Activated CD8-positive, alpha-beta memory T cell treated with anti-CD3 and anti-CD28 coated beads, Interleukin-2, amount 50 U/mL, for 1 hour (primary cell): Measurements from ENCODE around the gene ACOT7.

Experiments
- DNase-seq: peaks from one replicate; pipeline ENCODE4 v3.0.0-alpha.2; 2020; ENCODE audit errors: extremely low read depth

Gene ACOT7

DNA sequence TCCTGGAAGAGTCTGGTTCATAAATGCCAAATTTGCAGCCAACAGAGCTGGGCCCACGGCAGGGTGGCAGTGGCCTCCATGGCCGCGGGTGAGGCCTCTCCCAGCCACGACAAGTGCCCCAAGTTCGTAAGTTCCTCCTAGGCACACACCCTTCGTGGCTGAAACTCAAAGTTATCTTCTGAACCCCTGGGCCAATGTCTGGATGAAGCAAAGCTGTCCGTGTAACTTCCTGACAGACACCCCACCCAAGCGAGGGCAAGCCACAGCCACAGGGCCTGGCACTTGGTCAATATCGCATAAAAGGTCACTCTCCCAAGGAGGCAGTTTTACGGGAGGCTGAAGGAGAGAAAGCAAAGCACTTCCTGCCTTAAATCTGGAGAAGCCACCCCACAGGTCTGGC is 104.9 kb downstream of the ACOT7 start:
- DNase-seq, result no peak

DNA sequence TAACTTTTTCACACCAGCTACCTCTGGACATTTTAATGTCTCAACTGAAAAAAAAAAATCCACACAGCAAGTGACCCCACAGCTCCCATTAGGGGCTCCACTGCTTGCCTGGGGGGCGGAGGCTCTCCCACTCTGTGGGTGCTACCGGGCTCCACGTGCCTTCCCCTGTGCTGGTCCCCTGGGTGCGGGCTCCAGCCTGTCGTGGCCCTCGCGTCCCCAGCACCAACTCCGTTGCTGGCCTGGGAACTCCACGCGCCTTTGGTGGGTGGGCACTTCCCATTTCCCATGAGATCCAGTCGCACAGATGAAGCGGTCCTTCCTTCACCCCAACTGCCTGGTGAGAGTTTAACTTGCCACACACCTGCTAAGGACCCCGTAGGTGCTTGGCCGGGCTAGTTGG is 105.5 kb downstream of the ACOT7 start:
- no peak for DNase-seq

DNA sequence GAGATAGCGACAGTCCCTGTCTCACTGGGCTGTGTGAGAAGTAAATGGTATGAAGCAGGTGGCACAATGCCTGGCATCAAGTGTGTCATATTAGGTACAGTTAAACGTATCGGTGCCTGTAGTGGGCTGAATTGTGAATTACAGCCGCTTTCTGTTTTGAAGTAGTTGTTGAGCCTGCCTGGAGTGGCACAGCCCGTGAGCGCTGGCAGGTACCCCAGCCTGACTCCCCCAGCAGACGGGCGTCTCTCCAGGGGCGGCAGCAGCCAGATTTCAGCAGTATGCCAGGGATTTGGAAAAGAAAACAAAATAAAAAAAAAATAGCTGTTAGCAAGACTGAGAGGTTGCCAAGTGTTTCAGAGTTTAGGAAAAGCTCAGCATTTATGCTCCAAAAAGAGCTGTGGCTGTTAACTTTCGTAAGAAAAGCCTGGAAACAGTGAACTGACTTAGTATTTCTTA is 106.1 kb downstream of the ACOT7 start:
- no peak for DNase-seq

DNA sequence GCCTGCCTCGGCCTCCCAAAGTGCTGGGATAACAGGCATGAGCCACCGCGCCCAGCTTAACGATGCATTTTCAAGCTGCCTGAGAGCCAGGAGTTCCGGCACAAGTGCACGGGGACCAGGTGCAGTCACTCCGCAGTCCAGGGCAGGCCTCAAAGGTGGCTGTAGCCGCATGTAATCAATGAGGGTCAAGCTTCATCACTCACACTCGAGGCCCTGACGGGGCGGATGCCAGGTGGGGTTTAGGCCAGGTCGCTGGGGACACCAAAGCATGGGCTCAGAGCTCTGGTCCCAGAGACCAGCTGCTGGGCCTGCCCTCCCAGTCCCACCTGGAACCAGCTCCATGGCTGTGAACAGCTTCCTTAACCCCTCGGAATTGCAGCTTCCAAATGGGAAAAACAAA is 106.5 kb downstream of the ACOT7 start:
- no peak for DNase-seq

DNA sequence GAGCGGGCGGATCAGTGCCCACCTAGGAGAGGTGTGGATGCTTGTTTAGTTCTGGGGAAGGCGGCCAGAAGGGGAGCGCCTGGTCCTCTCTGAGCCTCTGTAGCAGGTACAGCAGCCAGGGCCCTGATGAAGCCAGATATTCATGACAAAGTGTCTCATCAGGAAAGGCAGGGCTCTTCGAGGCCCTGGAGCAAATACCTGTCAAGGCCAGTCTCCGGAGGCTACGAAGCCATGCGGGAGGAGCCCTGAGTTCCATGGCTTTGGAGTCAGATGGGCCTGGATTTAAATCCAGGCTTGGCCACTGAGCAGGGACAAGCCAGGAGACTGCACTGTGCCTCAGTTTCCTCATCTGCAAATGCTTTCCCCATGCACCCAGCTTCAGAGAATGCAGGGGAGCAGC is 107.3 kb downstream of the ACOT7 start:
- DNase-seq, result no peak

DNA sequence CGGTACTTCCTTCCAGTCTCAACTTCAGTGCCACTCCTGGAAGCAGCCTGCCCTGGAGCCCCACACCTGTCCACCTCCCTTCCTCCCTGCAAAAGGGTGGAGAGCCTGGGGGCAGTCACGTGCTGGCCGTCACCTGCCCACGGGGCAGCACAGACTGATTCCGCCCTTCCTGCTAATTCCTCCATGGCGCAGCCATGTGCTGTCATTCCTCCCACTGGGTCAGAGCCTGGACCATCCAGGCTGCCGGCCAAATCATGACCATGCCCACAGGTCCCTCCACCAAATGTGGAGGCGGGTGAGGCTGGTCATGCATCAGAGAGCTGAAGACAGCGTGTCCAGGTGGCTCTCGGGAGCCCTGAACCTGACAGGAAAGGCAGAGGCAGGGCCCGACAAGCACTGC is 108.2 kb downstream of the ACOT7 start:
- DNase-seq, result no peak

DNA sequence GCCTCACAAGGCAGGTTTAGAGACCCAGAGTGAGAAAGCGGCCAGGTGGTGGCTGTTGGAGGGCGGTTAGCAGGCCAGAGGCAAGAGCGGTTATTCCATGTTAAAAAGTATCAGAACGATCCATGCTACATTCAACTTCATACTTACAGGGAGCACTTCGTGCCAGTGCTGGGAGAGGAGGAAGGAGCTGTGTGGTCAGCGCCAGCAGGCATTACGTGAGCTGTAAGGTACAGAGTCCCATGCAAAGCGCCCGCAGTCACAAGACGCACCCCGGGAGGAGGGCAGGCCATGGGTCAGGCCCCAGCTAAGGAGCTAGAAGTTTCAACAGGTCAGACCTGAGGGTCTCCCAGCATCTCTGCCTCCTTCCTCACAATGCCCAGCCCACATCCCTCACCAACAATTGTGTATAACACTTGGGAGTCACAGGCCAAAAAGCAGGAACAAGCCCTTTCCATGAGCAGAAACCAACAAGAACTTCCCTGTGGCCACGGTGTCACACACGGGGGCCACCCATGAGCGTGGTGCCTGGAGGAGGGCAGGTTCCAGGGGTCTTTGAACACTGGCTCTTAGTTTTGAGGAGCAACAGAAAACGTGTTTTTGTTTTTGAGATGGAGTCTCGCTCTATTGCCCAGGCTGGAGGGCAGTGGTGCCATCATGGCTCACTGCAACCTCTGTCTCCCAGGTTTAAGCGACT is 110.8 kb downstream of the ACOT7 start:
- no peak for DNase-seq

DNA sequence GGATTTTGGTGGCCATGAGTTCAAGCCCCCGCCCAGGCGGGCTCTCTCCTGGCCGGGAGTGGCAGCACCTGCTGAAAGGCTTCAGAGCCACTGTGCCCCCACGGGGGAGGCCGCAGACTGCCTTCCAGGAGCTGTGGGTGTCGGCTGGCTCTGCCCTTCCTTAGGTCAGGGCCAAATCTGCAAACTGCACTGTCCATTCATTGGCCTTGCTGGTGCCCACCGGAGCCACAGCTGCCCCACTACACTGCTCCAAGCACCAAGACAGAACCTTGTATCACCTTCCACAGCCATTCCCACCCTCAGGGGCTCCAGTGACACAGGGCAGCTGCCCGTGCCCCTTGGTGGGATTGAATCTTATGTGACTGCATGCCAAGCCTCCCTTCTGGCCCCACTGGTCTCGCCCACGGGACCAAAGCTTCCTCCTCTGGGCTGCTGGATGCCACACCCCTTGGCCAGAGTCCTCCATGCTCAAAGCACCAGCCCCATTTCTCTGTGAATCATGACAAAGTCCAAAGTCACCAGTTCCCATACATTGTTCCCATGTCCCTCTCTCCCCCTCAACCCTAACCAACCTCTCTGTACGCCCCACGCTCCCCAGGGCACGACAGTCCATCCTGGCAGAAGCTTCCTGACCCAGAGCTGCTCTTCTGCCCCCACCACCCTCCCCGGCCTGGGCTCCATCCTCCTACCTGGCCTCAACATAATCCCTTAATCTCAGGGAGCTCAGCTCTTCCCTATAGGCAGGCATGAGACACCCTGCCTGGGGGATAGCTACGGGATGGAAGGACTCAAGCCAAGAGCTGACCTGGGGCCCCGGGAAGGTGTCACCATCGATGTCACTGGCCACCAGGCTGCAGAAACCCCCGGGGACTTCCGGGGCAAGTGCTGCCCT is 111.8 kb downstream of the ACOT7 start:
- no peak for DNase-seq

DNA sequence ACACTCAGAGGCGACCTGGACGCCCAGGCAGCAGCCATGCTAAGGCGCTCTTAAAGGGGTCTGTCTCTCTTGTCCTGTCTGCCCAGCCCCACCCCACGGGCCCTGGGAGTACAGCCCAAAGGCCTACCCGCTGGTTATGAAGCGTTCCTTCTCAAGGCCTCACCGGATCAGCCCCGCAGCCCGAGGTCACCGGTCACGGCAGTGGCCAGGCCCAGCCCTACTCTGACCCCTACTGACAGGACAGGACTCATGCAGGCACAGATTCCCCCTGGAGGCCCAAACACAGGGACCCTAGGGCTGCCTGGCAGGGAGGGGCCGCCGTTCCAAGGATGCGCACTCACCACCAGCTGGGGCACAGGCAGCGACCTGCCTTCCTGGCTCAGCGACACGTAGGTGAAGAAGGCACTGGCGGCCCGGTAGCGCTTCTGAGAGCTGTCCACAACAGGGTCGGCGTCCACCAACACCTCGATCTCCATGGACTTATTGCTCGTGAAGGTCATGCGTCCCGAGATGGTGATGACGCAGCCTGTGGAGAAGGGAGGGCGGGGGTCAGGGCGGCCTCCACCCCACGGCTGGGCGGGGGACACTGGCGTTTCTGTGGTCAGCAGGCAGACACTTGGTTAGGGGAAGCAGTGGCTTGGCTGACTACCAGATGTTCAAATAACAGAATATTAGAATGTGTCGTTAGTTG is 112.7 kb downstream of the ACOT7 start:
- DNase-seq, result no peak

DNA sequence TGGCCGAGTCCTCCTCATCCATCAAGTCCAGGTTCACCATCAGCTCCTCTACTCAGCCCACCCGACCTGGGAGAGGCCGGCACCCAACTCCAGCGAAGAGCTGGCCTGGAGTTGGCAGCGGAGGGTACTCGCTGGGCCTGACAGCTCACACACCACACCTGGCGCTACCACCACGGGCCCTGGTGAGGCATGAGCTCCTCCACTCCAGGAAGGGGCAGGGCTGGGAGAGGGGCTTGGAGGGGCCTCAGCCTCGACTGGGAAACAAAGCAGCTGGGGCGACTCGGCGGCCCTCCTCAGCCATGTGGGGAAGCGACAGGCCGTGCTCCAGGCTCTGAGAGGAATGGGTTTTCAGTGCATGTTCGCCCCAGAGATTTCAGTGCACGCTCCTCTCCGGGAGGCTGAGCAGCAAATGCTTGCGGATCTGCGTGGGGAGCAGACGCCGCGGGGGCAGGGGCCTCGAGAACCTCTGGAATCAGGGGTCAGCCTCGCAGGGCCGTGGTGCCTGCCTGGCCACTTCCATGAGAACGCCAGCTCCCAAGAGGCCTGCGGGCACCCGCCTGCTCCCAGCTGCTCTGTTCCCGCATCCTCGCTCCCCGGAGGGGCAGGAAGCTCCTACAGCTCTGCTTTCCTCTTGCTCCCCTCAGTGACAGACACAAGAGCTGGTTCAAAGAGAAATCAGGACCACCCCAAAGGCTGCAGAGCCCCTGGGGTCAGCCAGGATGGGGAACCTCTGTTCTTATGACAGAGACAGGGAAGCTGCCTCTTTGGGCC is 113.8 kb downstream of the ACOT7 start:
- no peak for DNase-seq

DNA sequence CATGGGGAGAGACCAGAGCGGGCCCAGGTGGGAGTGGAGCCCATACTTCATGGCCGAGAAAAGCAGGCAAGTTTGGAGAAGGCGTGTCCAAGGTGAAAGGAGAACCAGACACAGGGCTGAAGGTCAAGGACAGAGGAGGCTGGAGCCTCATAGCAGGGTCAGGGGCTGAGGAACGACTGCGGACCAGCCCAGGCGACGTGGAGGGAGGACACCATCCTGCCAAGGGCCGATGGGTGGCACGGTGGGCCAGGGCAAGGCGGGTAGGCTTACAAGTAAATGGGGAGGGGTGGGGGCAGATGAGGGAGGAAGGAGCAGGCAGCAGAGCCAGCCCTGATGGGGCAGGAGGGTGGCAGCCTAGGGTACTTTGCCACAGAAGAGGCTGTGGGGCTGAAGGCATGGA is 114.5 kb downstream of the ACOT7 start:
- no peak for DNase-seq

DNA sequence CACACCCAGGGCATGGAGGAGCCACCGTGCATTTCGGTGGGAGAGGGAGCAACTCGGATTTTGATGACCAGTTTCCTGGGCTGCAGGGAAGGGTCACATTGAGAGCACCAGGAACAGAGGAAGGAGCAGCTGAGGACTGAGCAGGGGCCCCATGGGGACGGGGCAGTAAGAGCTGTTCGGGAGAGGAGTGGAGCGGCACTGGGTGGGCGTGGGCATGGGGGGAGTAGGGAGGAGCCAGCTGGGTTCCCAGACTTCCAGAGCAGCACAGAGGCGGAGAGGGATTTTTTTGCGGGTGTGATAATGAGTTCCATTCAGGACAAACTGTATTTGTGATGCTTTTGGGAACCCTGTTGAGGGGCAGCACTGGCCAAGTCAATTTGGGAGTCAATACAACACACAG is 115.3 kb downstream of the ACOT7 start:
- no peak for DNase-seq

DNA sequence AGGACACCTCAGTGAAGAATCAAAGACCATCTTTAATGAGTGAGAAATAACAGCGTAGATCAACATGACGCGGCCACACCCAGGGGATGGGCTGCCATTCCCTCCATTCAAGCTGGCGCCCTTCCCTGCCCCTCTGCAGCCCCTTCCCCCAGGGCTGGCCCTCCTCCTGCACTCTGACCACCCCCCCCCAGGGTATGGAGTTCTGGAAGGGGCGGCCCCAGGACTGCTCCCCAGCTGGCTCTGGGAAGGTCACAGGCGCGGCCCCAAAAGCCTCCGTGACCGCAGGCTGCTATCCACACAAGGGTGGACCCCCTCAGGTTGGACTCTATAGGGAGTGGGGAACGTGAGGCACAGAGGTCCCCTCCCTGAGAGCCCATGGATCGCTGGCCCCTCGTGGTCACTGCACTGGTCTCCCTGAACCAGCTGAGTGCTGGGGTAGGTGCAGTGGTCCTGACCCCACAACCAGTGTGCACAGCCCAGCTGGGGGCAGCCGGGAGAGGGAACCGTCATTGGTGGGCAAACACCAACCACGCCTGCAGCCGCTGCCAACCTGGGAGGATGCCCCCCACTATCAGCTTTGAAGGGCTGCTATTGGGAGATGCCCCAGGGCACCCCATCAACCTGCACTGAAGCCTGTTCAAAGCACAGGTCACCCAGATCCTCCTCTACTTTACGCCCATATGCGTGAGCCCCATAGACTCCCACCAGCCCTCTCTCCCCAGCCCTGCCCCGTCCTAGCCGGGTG is 116.6 kb downstream of the ACOT7 start:
- DNase-seq, result no peak

DNA sequence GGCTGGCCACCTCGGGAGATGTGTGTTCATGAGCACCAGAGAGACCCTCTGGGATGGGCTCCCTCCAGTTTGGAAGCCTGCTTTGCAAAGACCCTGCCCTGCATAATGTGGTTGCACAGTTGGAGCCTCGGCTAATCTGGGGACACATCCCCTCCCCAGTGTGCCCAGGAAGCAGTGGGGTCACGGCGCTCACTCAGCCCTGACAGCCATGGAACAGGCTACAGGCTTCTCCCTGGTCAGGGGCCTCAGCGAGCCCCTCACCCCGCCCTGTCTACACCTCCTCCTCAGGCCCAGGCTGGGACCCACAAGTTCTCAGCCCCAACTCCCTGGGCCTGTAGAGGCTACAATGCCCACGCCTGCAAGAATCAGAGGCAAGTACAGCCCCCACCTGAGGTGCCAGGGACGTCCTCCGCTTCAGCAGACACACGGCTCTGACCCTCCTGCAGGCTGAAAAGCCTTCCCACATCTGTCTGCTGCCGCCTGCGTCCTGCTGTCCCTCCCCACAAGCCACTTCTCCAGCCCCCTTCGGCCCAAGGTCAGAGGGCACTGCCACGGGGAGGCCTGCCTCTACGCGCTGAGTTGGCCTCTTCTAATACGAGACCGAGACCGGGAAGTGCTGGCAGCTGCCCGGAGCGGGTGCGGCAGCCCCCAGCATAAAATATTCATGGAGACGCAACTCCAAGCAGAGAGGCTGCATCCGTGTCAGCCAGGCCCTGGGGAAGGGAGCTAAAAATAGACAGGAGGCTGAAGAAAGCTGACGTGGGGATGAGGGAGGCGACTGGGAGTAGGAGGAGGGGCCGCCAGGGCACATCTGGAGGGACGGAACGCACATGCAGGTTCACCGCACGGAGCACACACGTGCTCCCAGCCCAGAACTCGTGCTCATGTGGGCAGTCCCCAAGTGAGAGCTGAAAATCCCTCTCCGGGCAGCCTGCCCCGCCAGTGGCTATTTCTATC is 117.5 kb downstream of the ACOT7 start:
- no peak for DNase-seq

DNA sequence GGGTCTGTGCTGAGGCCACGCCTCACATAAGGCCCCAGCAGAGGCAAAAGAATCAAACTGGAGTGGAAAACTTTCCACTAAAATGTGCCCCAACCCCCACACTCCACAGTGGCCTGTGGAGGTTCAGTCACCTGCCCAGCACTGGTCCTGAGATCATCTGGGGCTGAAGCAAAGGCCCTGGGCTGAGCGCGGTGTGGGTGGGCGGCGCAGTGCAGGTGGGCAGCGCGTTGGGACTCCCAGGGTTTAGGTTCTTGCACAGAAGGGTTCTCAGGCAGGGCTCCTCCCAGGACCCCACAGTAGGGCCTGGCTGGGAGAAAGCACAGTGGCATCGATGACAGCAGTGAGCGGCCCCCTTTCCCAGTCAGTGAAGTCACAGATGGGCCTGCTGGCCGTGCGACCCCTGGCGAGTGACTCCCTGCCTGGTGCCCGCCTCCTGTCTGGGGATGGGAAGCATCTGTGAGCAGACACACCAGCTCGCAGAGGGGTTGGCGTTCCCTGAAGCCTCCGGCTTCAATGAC is 118.9 kb downstream of the ACOT7 start:
- no peak for DNase-seq

DNA sequence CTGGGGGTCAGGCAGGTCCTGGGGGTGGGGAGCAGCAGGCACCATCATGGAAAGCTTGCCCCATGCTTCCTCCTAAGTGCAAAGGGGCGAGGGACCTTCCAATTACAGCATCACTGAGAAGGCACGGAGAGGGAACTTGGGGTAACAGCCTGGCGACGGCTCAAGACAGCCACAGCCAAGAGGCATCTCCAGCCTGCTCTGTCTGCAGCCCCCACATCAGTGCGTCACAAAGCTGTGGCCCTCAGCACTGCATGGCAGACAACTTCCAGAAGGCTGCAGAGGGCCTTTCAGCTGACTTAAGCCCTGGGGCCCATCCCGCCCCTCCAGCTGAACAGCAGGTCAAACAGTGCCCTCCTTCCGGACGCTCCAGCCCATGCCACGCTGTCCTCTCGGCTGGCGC is 119.5 kb downstream of the ACOT7 start:
- DNase-seq, result no peak

DNA sequence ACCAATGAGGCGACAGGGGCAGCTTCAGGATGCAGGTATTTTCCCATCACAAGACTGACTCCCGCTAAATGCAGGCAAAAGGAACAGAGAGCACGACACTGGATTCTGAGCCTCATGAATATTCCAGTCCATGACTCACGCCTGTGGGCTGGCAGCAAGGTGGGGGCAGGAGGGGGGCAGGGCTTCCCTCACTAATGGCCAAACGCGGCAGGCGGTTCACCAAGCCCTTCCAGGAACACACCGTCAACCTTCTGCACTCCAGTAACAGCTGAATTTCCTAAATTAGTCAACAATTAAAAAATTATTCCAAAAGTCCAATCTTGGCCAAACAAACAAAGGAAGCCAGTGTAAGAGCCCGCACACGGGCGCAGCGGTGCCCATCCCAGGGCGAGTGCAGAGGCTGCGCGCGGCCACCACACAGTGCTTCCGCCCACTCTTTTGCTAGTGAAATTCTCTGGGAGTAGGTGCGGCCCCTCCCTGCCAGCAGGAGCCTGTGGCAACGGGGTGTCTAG is 120.1 kb downstream of the ACOT7 start:
- DNase-seq, result no peak

DNA sequence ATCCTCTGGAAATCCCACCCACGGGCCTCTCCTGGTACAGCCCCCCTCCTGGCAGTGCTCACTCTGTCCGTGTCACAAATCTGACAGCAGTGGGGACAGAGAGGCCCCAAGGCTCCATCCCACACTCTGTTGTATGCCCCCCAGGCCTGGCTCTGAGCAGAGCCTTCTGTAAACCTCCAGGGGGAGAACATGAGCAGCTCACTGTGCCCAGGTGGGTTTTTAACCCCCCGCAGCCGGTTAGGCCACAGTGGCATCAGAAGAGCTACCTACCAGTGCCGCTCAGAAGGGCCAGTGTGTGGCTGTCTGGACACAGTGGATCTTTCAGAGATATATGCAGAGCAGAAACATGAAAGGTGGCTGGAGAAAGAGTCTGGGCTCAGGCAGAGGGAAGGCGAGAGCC is 120.7 kb downstream of the ACOT7 start:
- DNase-seq, result no peak

DNA sequence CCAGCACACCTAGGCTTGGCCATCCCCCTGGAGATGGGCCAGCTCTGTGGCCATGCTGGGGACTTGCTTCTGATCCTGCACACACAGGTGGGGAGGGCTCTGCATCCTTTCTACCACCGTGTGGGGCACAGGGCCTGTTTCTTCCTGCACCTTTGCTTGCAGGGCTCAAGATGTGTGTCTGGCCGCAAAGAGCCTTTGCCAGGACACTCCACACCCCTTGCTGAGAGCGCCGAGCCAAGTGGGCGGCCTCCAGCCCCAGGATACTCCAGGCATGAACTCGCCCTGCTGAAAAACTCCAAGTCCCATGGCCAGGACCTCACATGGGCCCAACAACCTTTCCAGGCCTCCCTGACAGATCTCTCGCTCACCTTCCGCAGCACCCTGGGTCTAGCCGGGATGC is 121.1 kb downstream of the ACOT7 start:
- DNase-seq, result no peak

DNA sequence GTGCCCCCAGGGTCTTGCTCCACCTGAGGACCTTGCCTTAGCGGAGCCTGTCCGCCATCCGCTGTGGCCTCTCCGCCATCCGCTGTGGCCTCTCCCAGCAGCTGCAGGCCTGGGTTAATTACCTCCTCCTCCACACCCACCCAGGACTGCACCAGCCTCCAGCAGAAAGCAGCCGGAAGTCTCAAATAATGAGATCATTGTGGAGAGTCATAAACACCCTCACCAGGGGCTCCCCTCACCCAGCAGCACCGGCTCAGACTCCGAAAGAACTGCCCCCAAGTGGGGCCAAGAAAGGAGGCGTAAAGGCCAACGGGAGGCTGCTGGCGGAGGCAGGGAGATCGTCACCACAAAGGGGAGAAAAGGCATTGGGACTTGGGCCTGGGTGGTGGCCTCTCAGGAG is 122.0 kb downstream of the ACOT7 start:
- DNase-seq, result no peak
